ENCODE measurements around the gene SFSWAP. TPM values are rescaled to one million over a fixed set of nuclear protein-coding genes. Genes with fewer than 3 reads are reported as not detected.

SFSWAP gene
- total and polyA plus RNA-seq, 8 donors = 14.8 to 194 (median 45.2) TPM

- TF ChIP-seq POLR2A (IDR thresholded peaks at IDR 0.05) (no peak), POLR2AphosphoS5 (IDR thresholded peaks at IDR 0.05) (no peak), EP300 (IDR thresholded peaks at IDR 0.05) (no peak), CTCF (IDR thresholded peaks at IDR 0.05) (no peak)
- no peak overlapping the region for H3K4me3 ChIP-seq
- DNase-seq = no peak
- H3K9me3 ChIP-seq = no peaks in the 10 kb centered on the region
- peaks cover 0 to 2% (median 0%) of the 10 kb centered on the region in 4 donors for H3K36me3 ChIP-seq
- H3K4me1 ChIP-seq = peaks cover under 1 to 21% (median 15%) of the 10 kb centered on the region in 4 donors
- WGBS, 5 donors = 63 to 70% (median 65%) methylated on average over 3 of the region's 3 CpGs
- intact Hi-C loops (cut with DNase I; ENCODE audit: low total_unique reads) = no loop called here
- no peak overlapping the region for H3K27ac ChIP-seq
- peaks cover 6 to 72% (median 36%) of the 10 kb centered on the region in 3 donors for H3K27me3 ChIP-seq
Measured at GRCh38 chr12:131836193-131836592, 125.3 kb downstream of the SFSWAP start.

GRCh38 chr12:131836714-131837397, 126.0 kb downstream of the SFSWAP start:
- intact Hi-C loops (cut with DNase I; ENCODE audit: low total_unique reads) = no loop called here
- H3K4me3 ChIP-seq = no peak overlapping the region
- WGBS, 5 donors = 81 to 84% (median 82%) methylated on average over 9 to 13 of the region's 13 CpGs
- no peak overlapping the region for H3K27ac ChIP-seq
- peaks cover 6 to 67% (median 32%) of the 10 kb centered on the region in 3 donors for H3K27me3 ChIP-seq
- TF ChIP-seq CTCF (IDR thresholded peaks at IDR 0.05) = no peak
- TF ChIP-seq POLR2AphosphoS5 (IDR thresholded peaks at IDR 0.05) = no peak
- no peak for TF ChIP-seq EP300 (IDR thresholded peaks at IDR 0.05)
- TF ChIP-seq POLR2A (IDR thresholded peaks at IDR 0.05) = no peak
- no peak for DNase-seq
- H3K36me3 ChIP-seq = peaks cover 0 to 3% (median 0%) of the 10 kb centered on the region in 4 donors
- peaks cover 0 to 16% (median 11%) of the 10 kb centered on the region in 4 donors for H3K4me1 ChIP-seq
- H3K9me3 ChIP-seq = no peaks in the 10 kb centered on the region

- no peak for DNase-seq
- Histone ChIP-seq H3K27ac (no peak overlapping the region), H3K27me3 (peaks cover 0 to 30% (median 0%) of the 10 kb centered on the region in 3 donors), H3K4me1 (no peaks in the 10 kb centered on the region), H3K9me3 (no peaks in the 10 kb centered on the region), H3K4me3 (no peak overlapping the region), H3K36me3 (peaks cover 0 to 9% (median 4%) of the 10 kb centered on the region in 4 donors)
- 84 to 90% (median 87%) methylated on average over 37 to 46 of the region's 46 CpGs for WGBS, 5 donors
- intact Hi-C loops (cut with DNase I; ENCODE audit: low total_unique reads) = no loop called here
- no peak for TF ChIP-seq POLR2A (IDR thresholded peaks at IDR 0.05)
- TF ChIP-seq CTCF (IDR thresholded peaks at IDR 0.05) = no peak
- no peak for TF ChIP-seq EP300 (IDR thresholded peaks at IDR 0.05)
Measured at GRCh38 chr12:131840643-131841416, 129.9 kb downstream of the SFSWAP start.

- Histone ChIP-seq H3K4me3 (no peak overlapping the region), H3K27me3 (peaks cover 0 to 24% (median 0%) of the 10 kb centered on the region in 3 donors), H3K27ac (no peak overlapping the region), H3K36me3 (peaks cover 0 to 9% (median 4%) of the 10 kb centered on the region in 4 donors), H3K4me1 (no peaks in the 10 kb centered on the region), H3K9me3 (no peaks in the 10 kb centered on the region)
- intact Hi-C loops (cut with DNase I; ENCODE audit: low total_unique reads) = no loop called here
- no peak for TF ChIP-seq CTCF (IDR thresholded peaks at IDR 0.05)
- no peak for TF ChIP-seq EP300 (IDR thresholded peaks at IDR 0.05)
- TF ChIP-seq POLR2A (IDR thresholded peaks at IDR 0.05) = no peak
- TF ChIP-seq POLR2AphosphoS5 (IDR thresholded peaks at IDR 0.05) = no peak
- no peak for DNase-seq
- 91 to 96% (median 93%) methylated on average over 8 to 22 of the region's 22 CpGs for WGBS, 5 donors
Measured at GRCh38 chr12:131841547-131841946, 130.7 kb downstream of the SFSWAP start.

Measured in stomach (tissue), 9 donors.